HEK293T (cell line): ENCODE results near the gene GFRA1.

Experiments
- BHLHE40 ChIP-seq: fragments of 450-650 bp; IDR thresholded peaks from 2 replicates; pipeline ENCODE4 v1.6.1; 2016; ENCODE audit warnings: mild to moderate bottlenecking, moderate library complexity, borderline replicate concordance
- FOXA1 ChIP-seq: fragments of 450-650 bp; IDR thresholded peaks from 2 replicates; pipeline ENCODE4 v1.6.1; 2016; ENCODE audit warnings: mild to moderate bottlenecking
- L3MBTL2 ChIP-seq: fragments of 450-650 bp; conservative IDR thresholded peaks from 2 replicates; pipeline ENCODE4 v1.6.1; 2016; ENCODE audit warnings: mild to moderate bottlenecking

DNA sequence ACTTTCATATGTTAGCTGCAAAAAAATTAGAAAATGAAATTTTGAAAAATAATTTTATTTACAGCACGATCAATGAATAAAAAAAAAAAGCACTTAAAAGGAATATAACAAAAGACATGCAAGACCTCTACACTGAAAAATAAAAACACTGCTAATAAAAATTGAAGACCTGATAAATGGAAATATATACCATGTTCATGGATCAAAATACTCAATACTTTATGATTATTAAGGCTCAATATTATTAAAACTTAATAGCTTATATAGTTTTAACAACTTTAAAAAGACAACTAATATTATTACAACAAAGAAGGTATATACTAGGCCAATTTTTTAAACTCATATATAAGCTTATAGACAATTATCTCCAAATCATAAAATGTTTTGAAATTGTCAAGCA lies 143.0 kb downstream of the GFRA1 start:
- TF ChIP-seq L3MBTL2 (no peak), BHLHE40 (no peak), FOXA1 (no peak)
